ENCODE data around the gene ZNF618. TPM values are rescaled to one million over a fixed set of nuclear protein-coding genes. Genes with fewer than 3 reads are reported as not detected.
"Not testable (repeated sequence)": the region's sequence is repeated elsewhere in the genome, so short reads cannot be mapped to it uniquely, and the experiment has no call there.

Gene ZNF618
- total and polyA plus RNA-seq, 2 experiments from 2014 or later = 12.1 to 22.1 TPM

DNA sequence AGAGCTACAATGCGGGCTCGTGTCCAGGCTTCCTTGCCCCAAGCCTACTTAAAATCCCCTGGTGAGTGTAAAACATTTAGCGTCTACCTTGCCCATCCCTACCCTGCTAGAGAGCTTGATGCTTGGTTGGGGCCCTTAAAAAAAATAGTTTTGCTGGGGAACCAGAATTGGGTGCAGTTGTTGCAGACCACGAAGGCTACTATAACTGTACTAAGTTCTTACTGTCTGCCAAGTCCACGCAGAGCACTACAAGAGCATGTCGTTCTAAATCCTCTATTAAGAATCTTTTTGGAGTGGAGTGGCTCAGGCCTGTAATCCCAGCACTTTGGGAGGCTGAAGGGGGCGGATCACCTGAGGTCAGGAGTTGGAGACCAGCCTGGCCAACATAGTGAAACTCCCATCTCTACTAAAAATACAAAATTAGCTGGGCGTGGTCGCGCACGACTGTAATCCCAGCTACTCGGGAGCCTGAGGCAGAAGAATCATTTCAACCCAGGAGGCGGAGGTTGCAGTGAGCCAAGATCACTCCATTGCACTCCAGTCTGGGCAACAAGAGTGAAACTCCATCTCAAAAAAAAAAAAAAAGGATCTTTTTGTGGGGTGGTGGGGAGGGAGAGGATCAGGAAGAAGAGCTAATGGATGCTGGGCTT lies 206.8 kb downstream of the ZNF618 start:
- H3F3A ChIP-seq (replicated peaks; ENCODE audit: low read depth); H3K27ac ChIP-seq (ENCODE audit: low read depth); H3K9me3 Mint-ChIP-seq; H3K36me3 Mint-ChIP-seq (ENCODE audit: low read depth); DNase-seq (ENCODE audit: low spot score); H3K4me1 Mint-ChIP-seq; H4K20me1 ChIP-seq (replicated peaks; ENCODE audit: insufficient read depth); H3K9me2 ChIP-seq (ENCODE audit: insufficient read depth); H3K27ac Mint-ChIP-seq; H3K4me3 Mint-ChIP-seq; H3K4me2 ChIP-seq; H3K36me3 ChIP-seq (ENCODE audit: insufficient read depth); H3K4me1 ChIP-seq (ENCODE audit: insufficient read depth); ATAC-seq; H3K27me3 ChIP-seq (ENCODE audit: insufficient read depth); H3K4me3 ChIP-seq; H3K79me2 ChIP-seq (replicated peaks; ENCODE audit: insufficient read depth): not testable (repeated sequence)
- peak overlapping the region; percentile 80; the same call in 1 of the 2 replicates for H2AFZ ChIP-seq
- H3K27me3 Mint-ChIP-seq (ENCODE audit: insufficient read depth, low read depth, poor library complexity) = peaks cover 11% of the 10 kb centered on the region

DNA sequence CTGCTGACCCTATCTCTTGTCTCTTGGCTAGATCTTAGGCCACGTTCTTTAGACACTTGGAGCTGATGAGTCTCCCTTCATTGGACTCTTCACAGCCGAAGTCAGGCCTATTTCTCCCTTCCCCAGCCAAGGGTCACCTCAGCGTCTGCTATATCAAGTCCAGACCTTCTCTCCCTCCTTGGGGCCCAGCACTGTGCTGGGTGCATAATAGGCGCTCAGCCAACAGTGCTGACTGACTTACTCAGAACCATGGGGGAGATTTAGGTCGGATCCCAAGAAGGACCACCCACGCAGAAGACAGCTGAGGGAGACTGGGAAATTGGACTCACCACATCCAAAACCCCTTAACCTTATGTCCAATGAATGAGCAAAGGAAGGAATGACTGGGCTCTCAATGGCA lies 207.6 kb downstream of the ZNF618 start:
- Mint-ChIP-seq H3K4me3 (no peak overlapping the region), H3K27ac (no peak overlapping the region), H3K36me3 (ENCODE audit: low read depth) (no peaks in the 10 kb centered on the region), H3K9me3 (no peaks in the 10 kb centered on the region), H3K27me3 (ENCODE audit: insufficient read depth, low read depth, poor library complexity) (peaks cover 11% of the 10 kb centered on the region), H3K4me1 (no peaks in the 10 kb centered on the region)
- Histone ChIP-seq H2AFZ (no peak overlapping the region), H3K9me2 (ENCODE audit: insufficient read depth) (no peaks in the 10 kb centered on the region), H3K27me3 (ENCODE audit: insufficient read depth) (no peaks in the 10 kb centered on the region), H3K79me2 (replicated peaks; ENCODE audit: insufficient read depth) (no peaks in the 10 kb centered on the region), H3K36me3 (ENCODE audit: insufficient read depth) (no peaks in the 10 kb centered on the region), H3F3A (replicated peaks; ENCODE audit: low read depth) (no peaks in the 10 kb centered on the region), H3K4me2 (no peak overlapping the region), H4K20me1 (replicated peaks; ENCODE audit: insufficient read depth) (no peaks in the 10 kb centered on the region), H3K4me1 (ENCODE audit: insufficient read depth) (no peaks in the 10 kb centered on the region), H3K4me3 (no peak overlapping the region), H3K27ac (ENCODE audit: low read depth) (no peak overlapping the region)
- ATAC-seq = no peak
- DNase-seq (ENCODE audit: low spot score) = no peak
- no peak for TF ChIP-seq CREB1 (CRISPR knock-in tag; IDR thresholded peaks at IDR 0.05; ENCODE audit: low read depth)
- TF ChIP-seq POLR2AphosphoS5 (IDR thresholded peaks at IDR 0.05; ENCODE audit: low read depth) = no peak
- TF ChIP-seq, protein P1, sequence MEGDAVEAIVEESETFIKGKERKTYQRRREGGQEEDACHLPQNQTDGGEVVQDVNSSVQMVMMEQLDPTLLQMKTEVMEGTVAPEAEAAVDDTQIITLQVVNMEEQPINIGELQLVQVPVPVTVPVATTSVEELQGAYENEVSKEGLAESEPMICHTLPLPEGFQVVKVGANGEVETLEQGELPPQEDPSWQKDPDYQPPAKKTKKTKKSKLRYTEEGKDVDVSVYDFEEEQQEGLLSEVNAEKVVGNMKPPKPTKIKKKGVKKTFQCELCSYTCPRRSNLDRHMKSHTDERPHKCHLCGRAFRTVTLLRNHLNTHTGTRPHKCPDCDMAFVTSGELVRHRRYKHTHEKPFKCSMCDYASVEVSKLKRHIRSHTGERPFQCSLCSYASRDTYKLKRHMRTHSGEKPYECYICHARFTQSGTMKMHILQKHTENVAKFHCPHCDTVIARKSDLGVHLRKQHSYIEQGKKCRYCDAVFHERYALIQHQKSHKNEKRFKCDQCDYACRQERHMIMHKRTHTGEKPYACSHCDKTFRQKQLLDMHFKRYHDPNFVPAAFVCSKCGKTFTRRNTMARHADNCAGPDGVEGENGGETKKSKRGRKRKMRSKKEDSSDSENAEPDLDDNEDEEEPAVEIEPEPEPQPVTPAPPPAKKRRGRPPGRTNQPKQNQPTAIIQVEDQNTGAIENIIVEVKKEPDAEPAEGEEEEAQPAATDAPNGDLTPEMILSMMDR (conservative IDR thresholded peaks at IDR 0.05; ENCODE audit: low read depth in 2 of 2) = no peak
- no peak for TF ChIP-seq JUNB (IDR thresholded peaks at IDR 0.05; ENCODE audit: unreplicated experiment)
- TF ChIP-seq ZNF331 (CRISPR knock-in tag; IDR thresholded peaks at IDR 0.05; ENCODE audit: low read depth) = no peak

DNA sequence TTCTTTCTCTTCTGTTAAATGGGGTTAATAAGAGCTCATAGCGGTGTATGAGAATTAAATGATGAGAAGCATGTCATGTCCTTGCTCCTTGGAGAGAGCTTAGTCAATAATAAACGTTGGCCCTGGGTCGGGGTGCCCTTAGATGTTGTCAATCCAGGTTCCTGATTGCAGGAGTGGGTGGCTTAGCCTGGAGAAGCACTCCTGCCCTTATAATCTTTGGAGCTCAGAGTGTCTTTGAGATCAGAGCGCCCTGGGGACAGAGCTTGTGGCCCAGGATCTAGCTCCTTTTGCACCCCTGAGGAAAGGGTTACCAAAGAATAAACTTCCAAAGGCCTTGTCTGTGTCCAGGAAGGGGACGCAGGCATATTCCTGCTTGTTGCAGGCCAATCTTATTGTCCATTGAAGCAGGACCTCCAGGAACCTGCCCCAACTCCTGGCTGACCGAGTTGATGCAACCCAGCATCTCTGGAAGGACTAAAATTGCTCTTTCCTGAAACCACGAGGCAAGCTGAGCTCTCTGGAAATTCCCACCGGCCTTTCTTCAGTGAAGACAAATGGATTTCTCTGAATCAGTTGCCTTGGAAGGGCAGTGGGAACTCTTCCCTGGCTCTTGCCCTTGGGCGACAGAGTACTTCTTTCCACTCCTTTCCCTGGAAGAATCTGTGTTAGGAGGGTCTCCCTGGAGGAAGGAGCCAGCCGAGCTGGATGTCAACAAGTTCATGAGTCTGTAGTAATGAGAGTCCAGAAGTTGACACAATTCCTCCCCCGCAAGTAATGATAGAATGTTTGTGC lies 208.4 kb downstream of the ZNF618 start:
- Mint-ChIP-seq H3K9me3 (no peaks in the 10 kb centered on the region), H3K4me1 (no peaks in the 10 kb centered on the region), H3K27ac (no peak overlapping the region), H3K4me3 (no peak overlapping the region), H3K36me3 (ENCODE audit: low read depth) (no peaks in the 10 kb centered on the region), H3K27me3 (ENCODE audit: insufficient read depth, low read depth, poor library complexity) (peaks cover 13% of the 10 kb centered on the region)
- TF ChIP-seq, protein P1 (conservative IDR thresholded peaks at IDR 0.05; ENCODE audit: low read depth in 2 of 2) = no peak
- TF ChIP-seq POLR2AphosphoS5 (IDR thresholded peaks at IDR 0.05; ENCODE audit: low read depth) (no peak), NANOG (IDR thresholded peaks at IDR 0.05; ENCODE audit: borderline replicate concordance) (no peak)
- TF ChIP-seq, protein P2, sequence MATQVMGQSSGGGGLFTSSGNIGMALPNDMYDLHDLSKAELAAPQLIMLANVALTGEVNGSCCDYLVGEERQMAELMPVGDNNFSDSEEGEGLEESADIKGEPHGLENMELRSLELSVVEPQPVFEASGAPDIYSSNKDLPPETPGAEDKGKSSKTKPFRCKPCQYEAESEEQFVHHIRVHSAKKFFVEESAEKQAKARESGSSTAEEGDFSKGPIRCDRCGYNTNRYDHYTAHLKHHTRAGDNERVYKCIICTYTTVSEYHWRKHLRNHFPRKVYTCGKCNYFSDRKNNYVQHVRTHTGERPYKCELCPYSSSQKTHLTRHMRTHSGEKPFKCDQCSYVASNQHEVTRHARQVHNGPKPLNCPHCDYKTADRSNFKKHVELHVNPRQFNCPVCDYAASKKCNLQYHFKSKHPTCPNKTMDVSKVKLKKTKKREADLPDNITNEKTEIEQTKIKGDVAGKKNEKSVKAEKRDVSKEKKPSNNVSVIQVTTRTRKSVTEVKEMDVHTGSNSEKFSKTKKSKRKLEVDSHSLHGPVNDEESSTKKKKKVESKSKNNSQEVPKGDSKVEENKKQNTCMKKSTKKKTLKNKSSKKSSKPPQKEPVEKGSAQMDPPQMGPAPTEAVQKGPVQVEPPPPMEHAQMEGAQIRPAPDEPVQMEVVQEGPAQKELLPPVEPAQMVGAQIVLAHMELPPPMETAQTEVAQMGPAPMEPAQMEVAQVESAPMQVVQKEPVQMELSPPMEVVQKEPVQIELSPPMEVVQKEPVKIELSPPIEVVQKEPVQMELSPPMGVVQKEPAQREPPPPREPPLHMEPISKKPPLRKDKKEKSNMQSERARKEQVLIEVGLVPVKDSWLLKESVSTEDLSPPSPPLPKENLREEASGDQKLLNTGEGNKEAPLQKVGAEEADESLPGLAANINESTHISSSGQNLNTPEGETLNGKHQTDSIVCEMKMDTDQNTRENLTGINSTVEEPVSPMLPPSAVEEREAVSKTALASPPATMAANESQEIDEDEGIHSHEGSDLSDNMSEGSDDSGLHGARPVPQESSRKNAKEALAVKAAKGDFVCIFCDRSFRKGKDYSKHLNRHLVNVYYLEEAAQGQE (IDR thresholded peaks at IDR 0.05; ENCODE audit: unreplicated experiment) = no peak
- ATAC-seq (no peak), DNase-seq (ENCODE audit: low spot score) (no peak)
- Histone ChIP-seq H2AFZ (no peak overlapping the region), H3K9me2 (ENCODE audit: insufficient read depth) (no peaks in the 10 kb centered on the region), H3K4me3 (no peak overlapping the region), H4K20me1 (replicated peaks; ENCODE audit: insufficient read depth) (no peaks in the 10 kb centered on the region), H3K79me2 (replicated peaks; ENCODE audit: insufficient read depth) (no peaks in the 10 kb centered on the region), H3K27ac (ENCODE audit: low read depth) (no peak overlapping the region), H3K4me1 (ENCODE audit: insufficient read depth) (no peaks in the 10 kb centered on the region), H3K27me3 (ENCODE audit: insufficient read depth) (no peaks in the 10 kb centered on the region), H3K36me3 (ENCODE audit: insufficient read depth) (no peaks in the 10 kb centered on the region), H3F3A (replicated peaks; ENCODE audit: low read depth) (no peaks in the 10 kb centered on the region), H3K4me2 (no peak overlapping the region)
